IMR-90 (cell line): ENCODE results near the gene CEP170B. TPM values are rescaled to one million over a fixed set of nuclear protein-coding genes. Genes with fewer than 3 reads are reported as not detected.

ENCODE experiments used
- ATAC-seq: fragments of 200-7000 bp; cut with Tn5 transposase; 2 replicates; pipeline ENCODE4 v1.9.1; 2020; ENCODE audit warnings: low read depth, mild to moderate bottlenecking, moderate library complexity
- BruUV-seq: library from RNA; stranded (reverse); fragments of 400-500 nt; replicated peaks from 2 replicates; lab custom pipeline; 2021; lab: Mats Ljungman, UMichigan
- CTCF ChIA-PET: fragments of 300-600 bp; formaldehyde crosslinking; extraction: SDS; loops from one replicate; lab custom pipeline; 2021; ENCODE audit warnings: antibody characterized with exemption; lab: Yijun Ruan, JAX
- POLR2A ChIA-PET: fragments of 300-600 bp; sonication (Branson Sonifier 250); formaldehyde crosslinking; loops from one replicate; lab custom pipeline; 2022; ENCODE audit warnings: antibody characterized with exemption; ENCODE audit not compliant: unreplicated experiment; lab: Charles Lee
- DNase-seq: peaks from one replicate; pipeline ENCODE4 v3.0.0; 2013
- H2AFZ ChIP-seq: replicated peaks from 2 replicates; pipeline ENCODE3; 2013; ENCODE audit warnings: low read length, mild to moderate bottlenecking; ENCODE audit not compliant: poor library complexity
- H2AK5ac ChIP-seq: 2 replicates; pipeline ENCODE4 v1.6.1; 2013; ENCODE audit warnings: low read depth, low read length, inconsistent platforms
- H2AK9ac ChIP-seq: replicated peaks from 2 replicates; pipeline ENCODE3; 2013; ENCODE audit warnings: mild to moderate bottlenecking, low read depth, low read length, moderate library complexity; ENCODE audit not compliant: poor library complexity
- H2BK120ac ChIP-seq: 2 replicates; pipeline ENCODE4 v1.6.1; 2013; ENCODE audit warnings: low read depth, low read length, inconsistent platforms
- H2BK15ac ChIP-seq: 3 replicates; pipeline ENCODE4 v1.6.1; 2013; ENCODE audit warnings: low read depth, low read length, inconsistent platforms
- H2BK20ac ChIP-seq: 2 replicates; pipeline ENCODE4 v1.6.1; 2013; ENCODE audit warnings: low read depth, mild to moderate bottlenecking, inconsistent platforms, low read length, moderate library complexity
- H2BK5ac ChIP-seq: 2 replicates; pipeline ENCODE4 v1.6.1; 2013; ENCODE audit warnings: mild to moderate bottlenecking, low read depth, low read length, inconsistent platforms; ENCODE audit not compliant: poor library complexity, severe bottlenecking
- H3K14ac ChIP-seq: replicated peaks from 2 replicates; pipeline ENCODE4 v1.6.1; 2013; ENCODE audit warnings: low read depth, low read length, inconsistent platforms
- H3K18ac ChIP-seq: 2 replicates; pipeline ENCODE4 v1.6.1; 2013; ENCODE audit warnings: low read depth, low read length, control low read depth
- H3K23ac ChIP-seq: 2 replicates; pipeline ENCODE4 v1.6.1; 2013; ENCODE audit warnings: low read depth, low read length, inconsistent platforms
- H3K27ac ChIP-seq: 2 replicates; pipeline ENCODE4 v1.5.1; 2013; ENCODE audit warnings: mild to moderate bottlenecking, control low read depth, low read length; ENCODE audit not compliant: insufficient read depth
- H3K27me3 ChIP-seq: 2 replicates; pipeline ENCODE4 v1.6.1; 2013; ENCODE audit warnings: low read length; ENCODE audit not compliant: control insufficient read depth, insufficient read depth
- H3K36me3 ChIP-seq: 2 replicates; pipeline ENCODE4 v1.6.1; 2013; ENCODE audit warnings: low read length, mixed read lengths; ENCODE audit not compliant: control insufficient read depth, insufficient read depth
- H3K4ac ChIP-seq: 2 replicates; pipeline ENCODE4 v1.6.1; 2013; ENCODE audit warnings: low read depth, low read length, inconsistent platforms
- H3K4me1 ChIP-seq: 2 replicates; pipeline ENCODE4 v1.6.1; 2013; ENCODE audit warnings: low read length, mixed read lengths; ENCODE audit not compliant: control insufficient read depth, insufficient read depth
- H3K4me2 ChIP-seq: 2 replicates; pipeline ENCODE4 v1.6.1; 2013; ENCODE audit warnings: low read depth, mild to moderate bottlenecking, control low read depth, low read length, moderate library complexity
- H3K4me3 ChIP-seq: 2 replicates; pipeline ENCODE4 v1.5.1; 2013; ENCODE audit warnings: low read depth, mild to moderate bottlenecking, control low read depth, low read length, moderate library complexity; ENCODE audit not compliant: insufficient read depth
- H3K56ac ChIP-seq: 2 replicates; pipeline ENCODE4 v1.6.1; 2013; ENCODE audit warnings: low read length, inconsistent platforms; ENCODE audit not compliant: insufficient read depth; ENCODE audit errors: extremely low read depth
- H3K79me1 ChIP-seq, 2 experiments: 2 replicates each; pipeline ENCODE4 v1.6.1; 2013; ENCODE audit warnings: low read length in 2 of 2, inconsistent platforms in 1 of 2, low read depth in 1 of 2
- H3K9ac ChIP-seq: 2 replicates; pipeline ENCODE4 v1.6.1; 2013; ENCODE audit warnings: low read depth, low read length, control low read depth
- H3K9me1 ChIP-seq: 2 replicates; pipeline ENCODE4 v1.6.1; 2013; ENCODE audit warnings: low read length, inconsistent platforms; ENCODE audit not compliant: insufficient read depth
- H3K9me3 ChIP-seq: 2 replicates; pipeline ENCODE4 v1.6.1; 2013; ENCODE audit warnings: low read length; ENCODE audit not compliant: control insufficient read depth, insufficient read depth
- H4K20me1 ChIP-seq: 2 replicates; pipeline ENCODE4 v1.6.1; 2013; ENCODE audit warnings: low read length, inconsistent platforms; ENCODE audit not compliant: insufficient read depth
- H4K5ac ChIP-seq: 2 replicates; pipeline ENCODE4 v1.6.1; 2013; ENCODE audit warnings: mild to moderate bottlenecking, low read depth, low read length, control low read depth
- H4K8ac ChIP-seq, 2 experiments: 2 replicates each; pipeline ENCODE4 v1.6.1; 2013; ENCODE audit warnings: low read depth in 2 of 2, low read length in 2 of 2, control low read depth in 1 of 2, inconsistent platforms in 1 of 2
- H4K91ac ChIP-seq: 2 replicates; pipeline ENCODE4 v1.6.1; 2013; ENCODE audit warnings: low read depth, low read length, inconsistent platforms; ENCODE audit not compliant: insufficient read depth
- BHLHE40 ChIP-seq: fragments of 150-350 bp; IDR thresholded peaks from 2 replicates; pipeline ENCODE4 v1.6.1; 2016; ENCODE audit warnings: mild to moderate bottlenecking, low read depth, low read length
- CEBPB ChIP-seq: IDR thresholded peaks from 2 replicates; pipeline ENCODE4 v1.6.1; 2012; ENCODE audit warnings: low read depth, low read length, improper control_type of control experiment
- CHD1 ChIP-seq: IDR thresholded peaks from 2 replicates; pipeline ENCODE4 v1.6.1; 2012; ENCODE audit warnings: low read depth, low read length, improper control_type of control experiment
- FOS ChIP-seq: fragments of 150-350 bp; IDR thresholded peaks from 2 replicates; pipeline ENCODE4 v1.6.1; 2016; ENCODE audit warnings: low read depth, low read length
- MAZ ChIP-seq: IDR thresholded peaks from 2 replicates; pipeline ENCODE4 v1.6.1; 2012; ENCODE audit warnings: low read depth, mild to moderate bottlenecking, low read length, improper control_type of control experiment, moderate library complexity, borderline replicate concordance
- MXI1 ChIP-seq: IDR thresholded peaks from 2 replicates; pipeline ENCODE4 v1.6.1; 2012; ENCODE audit warnings: low read depth, mild to moderate bottlenecking, low read length, moderate library complexity, borderline replicate concordance
- POLR2A ChIP-seq: IDR thresholded peaks from 2 replicates; pipeline ENCODE4 v1.6.1; 2012; ENCODE audit warnings: mild to moderate bottlenecking, low read depth, low read length
- RAD21 ChIP-seq: IDR thresholded peaks from 2 replicates; pipeline ENCODE4 v1.6.1; 2012; ENCODE audit warnings: low read length, improper control_type of control experiment
- RCOR1 ChIP-seq: IDR thresholded peaks from 2 replicates; pipeline ENCODE4 v1.6.1; 2012; ENCODE audit warnings: mild to moderate bottlenecking, low read length, improper control_type of control experiment; ENCODE audit not compliant: insufficient replicate concordance
- SMC3 ChIP-seq: fragments of 150-350 bp; IDR thresholded peaks from 2 replicates; pipeline ENCODE4 v1.6.1; 2016; ENCODE audit warnings: low read depth, mild to moderate bottlenecking, antibody characterized with exemption, low read length, moderate library complexity
- WGBS, 2 experiments: methylation state at CpG; one replicate each; pipeline versions ENCODE4 v1.1.5 to v1.1.7; 2013; ENCODE audit warnings: missing lambda C conversion rate in 2 of 2; ENCODE audit not compliant: insufficient read length in 1 of 2; ENCODE audit errors: extremely low coverage in 2 of 2; 5-methylcytosine and 5-hydroxymethylcytosine counted together
- dilution Hi-C: fragments of 300-500 bp; cut with HindIII; formaldehyde crosslinking; loops from one replicate; pipeline ENCODE4 v1.14.3; 2018; ENCODE audit warnings: low sequenced_read_pairs; ENCODE audit not compliant: unreplicated experiment
- in situ Hi-C: fragments of 300-500 bp; cut with MboI; formaldehyde crosslinking; loops from 3 replicates; pipeline ENCODE4 v1.14.3; 2019; ENCODE audit warnings: low sequenced_read_pairs, inconsistent platforms, mixed read lengths
- intact Hi-C: fragments of 100-400 bp; cut with micrococcal nuclease; formaldehyde crosslinking; loops from 2 replicates; pipeline ENCODE4 v1.10.0; 2022
- polyA plus RNA-seq, 3 experiments: library from polyadenylated mRNA; depleted of rRNA; stranded (reverse); fragments of >200 nt; gene quantifications; 2 replicates each; pipeline ENCODE4 v1.2.3, GENCODE V29; 2012; ENCODE audit warnings: low replicate concordance in 1 of 3
- total RNA-seq: library from RNA; depleted of rRNA; stranded (reverse); fragments of >200 nt; gene quantifications from 2 replicates; pipeline ENCODE4 v1.2.3, GENCODE V29; 2012
- TF ChIP-seq, protein P1 (sequence below): fragments of 150-350 bp; IDR thresholded peaks from 2 replicates; pipeline ENCODE4 v1.6.1; 2017; ENCODE audit warnings: mild to moderate bottlenecking, antibody characterized with exemption, low read length, low read depth
- TF ChIP-seq, protein P2 (sequence below): fragments of 150-350 bp; IDR thresholded peaks from 2 replicates; pipeline ENCODE4 v1.6.1; 2016; ENCODE audit warnings: low read depth, mild to moderate bottlenecking, low read length, moderate library complexity, borderline replicate concordance

The CEP170B gene
- total and polyA plus RNA-seq, 2 of the 4 experiments (the other 2 are of a cell fraction), result 3.6 to 13.1 TPM

DNA sequence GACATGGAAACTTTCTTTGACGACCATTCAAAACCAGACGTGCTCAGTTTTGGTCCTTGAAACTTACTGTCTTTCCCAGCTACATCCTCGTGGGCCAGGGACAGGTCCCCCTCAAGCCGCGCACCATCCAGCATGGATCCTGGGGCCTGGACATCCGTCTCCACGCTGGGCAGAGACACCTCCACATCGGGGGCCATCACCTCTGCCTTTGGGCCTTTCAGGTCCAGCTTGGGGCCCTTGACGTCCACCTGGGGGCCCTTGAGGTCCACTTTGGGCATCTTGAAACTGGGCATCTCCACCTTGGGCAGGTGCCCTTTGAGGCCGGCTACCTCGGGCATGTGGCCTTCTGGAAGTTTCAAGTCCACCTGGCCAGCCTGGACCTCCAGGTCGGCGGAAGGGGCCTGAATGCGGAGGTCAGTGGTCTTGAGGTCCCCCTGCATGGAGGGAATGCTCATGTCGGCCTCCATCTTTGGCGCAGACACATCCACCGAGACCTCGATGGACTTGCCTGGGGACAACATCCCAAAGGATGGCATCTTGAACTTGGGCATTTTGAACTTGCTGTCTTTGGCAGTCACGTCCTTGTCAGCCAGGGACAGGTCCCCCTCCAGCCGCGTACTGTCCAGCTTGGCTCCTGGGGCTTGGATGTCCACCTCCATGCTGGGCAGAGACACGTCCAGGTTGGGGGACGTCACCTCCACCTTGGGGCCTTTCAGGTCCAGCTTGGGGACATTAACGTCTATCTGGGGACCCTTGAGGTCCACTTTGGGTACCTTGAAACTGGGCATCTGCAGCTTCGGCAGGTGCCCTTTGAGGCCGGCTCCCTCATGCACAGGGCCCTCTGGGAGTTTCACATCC lies 76.7 kb downstream of the CEP170B start (continued):
- TF ChIP-seq, protein P1, sequence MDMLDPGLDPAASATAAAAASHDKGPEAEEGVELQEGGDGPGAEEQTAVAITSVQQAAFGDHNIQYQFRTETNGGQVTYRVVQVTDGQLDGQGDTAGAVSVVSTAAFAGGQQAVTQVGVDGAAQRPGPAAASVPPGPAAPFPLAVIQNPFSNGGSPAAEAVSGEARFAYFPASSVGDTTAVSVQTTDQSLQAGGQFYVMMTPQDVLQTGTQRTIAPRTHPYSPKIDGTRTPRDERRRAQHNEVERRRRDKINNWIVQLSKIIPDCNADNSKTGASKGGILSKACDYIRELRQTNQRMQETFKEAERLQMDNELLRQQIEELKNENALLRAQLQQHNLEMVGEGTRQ, result no peak

DNA sequence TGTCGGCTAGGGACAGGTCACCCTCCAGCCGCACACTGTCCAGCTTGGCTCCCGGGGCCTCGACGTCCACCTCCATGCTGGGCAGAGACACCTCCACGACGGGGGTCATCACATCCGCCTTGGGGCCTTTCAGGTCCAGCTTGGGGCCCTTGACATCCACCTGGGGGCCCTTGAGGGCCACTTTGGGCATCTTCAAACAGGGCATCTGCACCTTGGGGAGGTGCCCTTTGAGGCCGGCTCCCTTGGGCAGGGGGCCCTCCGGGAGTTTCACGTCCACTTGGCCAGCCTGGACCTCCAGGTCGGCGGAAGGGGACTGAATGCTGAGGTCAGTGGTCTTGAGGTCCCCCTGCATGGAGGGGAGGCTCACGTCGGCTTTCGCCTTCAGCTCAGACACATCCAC lies 77.5 kb downstream of the CEP170B start:
- no peaks in the 10 kb centered on the region for H3K9me3 ChIP-seq
- H4K5ac ChIP-seq, result no peak overlapping the region
- POLR2A ChIA-PET, result no interaction called here
- 90% methylated on average over 10 of the region's 16 CpGs; no CpG with 5 or more reads in 1 of the 2 experiments for WGBS, 2 experiments
- no peaks in the 10 kb centered on the region for H3K36me3 ChIP-seq
- H2BK120ac ChIP-seq, result no peak overlapping the region
- no peaks in the 10 kb centered on the region for H4K20me1 ChIP-seq
- no peak overlapping the region for H3K56ac ChIP-seq
- ATAC-seq, result no peak
- in situ Hi-C loops (no loop called here), intact Hi-C loops (no loop called here), dilution Hi-C loops (no loop called here)
- H3K27ac ChIP-seq, result no peak overlapping the region
- H3K4ac ChIP-seq, result no peak overlapping the region
- H2AK9ac ChIP-seq, result no peak overlapping the region
- CTCF ChIA-PET, result no interaction called here
- H4K91ac ChIP-seq, result no peak overlapping the region
- H3K23ac ChIP-seq, result no peak overlapping the region
- H3K9ac ChIP-seq, result no peak overlapping the region
- H2AK5ac ChIP-seq, result no peak overlapping the region
- no peak overlapping the region for H3K14ac ChIP-seq
- H3K4me3 ChIP-seq, result no peak overlapping the region
- H3K9me1 ChIP-seq, result no peaks in the 10 kb centered on the region
- no peaks in the 10 kb centered on the region for H3K79me1 ChIP-seq
- BruUV-seq, result no TSS peak
- H2BK20ac ChIP-seq, result no peak overlapping the region
- DNase-seq, result no peak
- peaks cover 20% of the 10 kb centered on the region for H3K27me3 ChIP-seq
- no peak overlapping the region for H2BK5ac ChIP-seq
- no peak overlapping the region for H3K18ac ChIP-seq
- H2BK15ac ChIP-seq, result no peak overlapping the region
- no peak overlapping the region for H2AFZ ChIP-seq
- H3K4me2 ChIP-seq, result no peak overlapping the region
- H4K8ac ChIP-seq, result no peak overlapping the region
- H3K4me1 ChIP-seq, result no peaks in the 10 kb centered on the region
- TF ChIP-seq FOS (no peak), RAD21 (no peak), RCOR1 (no peak), POLR2A (no peak), BHLHE40 (no peak), SMC3 (no peak), CEBPB (no peak), MXI1 (no peak), MAZ (no peak), CHD1 (no peak)
- TF ChIP-seq, protein P2, sequence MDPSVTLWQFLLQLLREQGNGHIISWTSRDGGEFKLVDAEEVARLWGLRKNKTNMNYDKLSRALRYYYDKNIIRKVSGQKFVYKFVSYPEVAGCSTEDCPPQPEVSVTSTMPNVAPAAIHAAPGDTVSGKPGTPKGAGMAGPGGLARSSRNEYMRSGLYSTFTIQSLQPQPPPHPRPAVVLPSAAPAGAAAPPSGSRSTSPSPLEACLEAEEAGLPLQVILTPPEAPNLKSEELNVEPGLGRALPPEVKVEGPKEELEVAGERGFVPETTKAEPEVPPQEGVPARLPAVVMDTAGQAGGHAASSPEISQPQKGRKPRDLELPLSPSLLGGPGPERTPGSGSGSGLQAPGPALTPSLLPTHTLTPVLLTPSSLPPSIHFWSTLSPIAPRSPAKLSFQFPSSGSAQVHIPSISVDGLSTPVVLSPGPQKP, result no peak
- TF ChIP-seq, protein P1, result no peak
